H1 (cell line): ENCODE data around the gene IFNA17. TPM values are rescaled to one million over a fixed set of nuclear protein-coding genes. Genes with fewer than 3 reads are reported as not detected.
"Not testable (repeated sequence)": the region's sequence is repeated elsewhere in the genome, so short reads cannot be mapped to it uniquely, and the experiment has no call there.

ENCODE experiments used
- CTCF ChIA-PET: fragments of 300-600 bp; sonication (Branson Sonifier 250); formaldehyde crosslinking; loops from one replicate; lab custom pipeline; 2021; ENCODE audit not compliant: partially characterized antibody; lab: Charles Lee
- POLR2A ChIA-PET: fragments of 300-600 bp; sonication (Branson Sonifier 250); formaldehyde crosslinking; loops from one replicate; lab custom pipeline; 2021; ENCODE audit warnings: inconsistent platforms; ENCODE audit not compliant: partially characterized antibody; lab: Charles Lee
- DNase-seq, 2 experiments: peaks; one replicate each; pipeline versions ENCODE4 v3.0.0 to v3.0.0-alpha.2; 2010 to 2022; ENCODE audit warnings: low spot score in 2 of 2, low read depth in 1 of 2, mixed read lengths in 1 of 2
- FAIRE-seq: peaks from 2 replicates; lab custom pipeline; 2011; peaks lifted over from hg19 to GRCh38; lab: Jason Lieb, UNC
- H2AFZ ChIP-seq: 2 replicates; pipeline ENCODE4 v1.8.1; 2012; ENCODE audit warnings: low read length, inconsistent platforms
- H2AK5ac ChIP-seq: 2 replicates; pipeline ENCODE4 v1.6.1; 2013; ENCODE audit warnings: low read depth, low read length
- H2BK120ac ChIP-seq: replicated peaks from 2 replicates; pipeline ENCODE3; 2013; ENCODE audit warnings: low read depth, low read length, inconsistent platforms
- H2BK12ac ChIP-seq: 2 replicates; pipeline ENCODE4 v1.6.1; 2013; ENCODE audit warnings: low read depth, low read length
- H2BK15ac ChIP-seq: 2 replicates; pipeline ENCODE4 v1.6.1; 2013; ENCODE audit warnings: low read length
- H2BK20ac ChIP-seq: 2 replicates; pipeline ENCODE4 v1.6.1; 2013; ENCODE audit warnings: low read length
- H2BK5ac ChIP-seq: 2 replicates; pipeline ENCODE4 v1.6.1; 2013; ENCODE audit warnings: low read depth, low read length
- H3K14ac ChIP-seq: 2 replicates; pipeline ENCODE4 v1.6.1; 2013; ENCODE audit warnings: inconsistent platforms; ENCODE audit not compliant: insufficient read length
- H3K18ac ChIP-seq: 2 replicates; pipeline ENCODE4 v1.6.1; 2013; ENCODE audit warnings: low read length; ENCODE audit errors: extremely low read depth
- H3K23ac ChIP-seq: 2 replicates; pipeline ENCODE4 v1.6.1; 2013; ENCODE audit warnings: inconsistent platforms; ENCODE audit not compliant: insufficient read length
- H3K23me2 ChIP-seq: 2 replicates; pipeline ENCODE4 v1.6.1; 2013; ENCODE audit warnings: low read depth, low read length
- H3K27ac ChIP-seq: 2 replicates; pipeline ENCODE4 v1.6.1; 2011; ENCODE audit warnings: low read depth, low read length, inconsistent platforms
- H3K27me3 ChIP-seq, 4 experiments: replicated peaks in 1 of 4; 1 replicate in 1 of 4; 2 replicates in 3 of 4; pipeline versions ENCODE4 v1.6.1 to v1.8.1; 2011 to 2013; ENCODE audit warnings: low read length in 3 of 4, mild to moderate bottlenecking in 3 of 4, inconsistent platforms in 2 of 4, mixed read lengths in 2 of 4, moderate library complexity in 1 of 4; ENCODE audit not compliant: control insufficient read depth in 3 of 4, insufficient read depth in 3 of 4; ENCODE audit errors: extremely low read depth in 1 of 4
- H3K36me3 ChIP-seq, 4 experiments: 2 replicates each; pipeline versions ENCODE4 v1.6.1 to v1.8.1; 2011 to 2013; ENCODE audit warnings: mild to moderate bottlenecking in 4 of 4, low read length in 3 of 4, moderate library complexity in 2 of 4, control low read depth in 1 of 4, inconsistent platforms in 1 of 4; ENCODE audit not compliant: insufficient read depth in 4 of 4, control insufficient read depth in 2 of 4
- H3K4ac ChIP-seq: replicated peaks from 2 replicates; pipeline ENCODE3; 2013; ENCODE audit warnings: low read length, low read depth, mixed read lengths, inconsistent platforms; ENCODE audit not compliant: insufficient read length
- H3K4me1 ChIP-seq, 4 experiments: replicated peaks in 1 of 4; 1 replicate in 1 of 4; 2 replicates in 3 of 4; pipeline versions ENCODE4 v1.6.1 to v1.8.1; 2011 to 2013; ENCODE audit warnings: low read length in 3 of 4, inconsistent platforms in 2 of 4, mixed read lengths in 1 of 4; ENCODE audit not compliant: insufficient read depth in 4 of 4, control insufficient read depth in 3 of 4
- H3K4me2 ChIP-seq, 2 experiments: 2 replicates each; pipeline versions ENCODE4 v1.6.1 to v1.8.1; 2011 to 2013; ENCODE audit warnings: low read depth in 2 of 2, low read length in 2 of 2, control low read depth in 1 of 2, inconsistent platforms in 1 of 2, mild to moderate bottlenecking in 1 of 2; ENCODE audit not compliant: insufficient read depth in 1 of 2
- H3K4me3 ChIP-seq, 4 experiments: fragments of 200-600, 300-600 bp in 1 of 4; sonication (generic), shearing (Covaris generic), sonication (Bioruptor Twin) in 1 of 4; 2 replicates each; pipeline versions ENCODE4 v1.5.1 to v1.8.1; 2011 to 2016; ENCODE audit warnings: low read length in 4 of 4, low read depth in 3 of 4, control low read depth in 2 of 4, inconsistent platforms in 2 of 4, mild to moderate bottlenecking in 2 of 4, mixed read lengths in 1 of 4, moderate library complexity in 1 of 4; ENCODE audit not compliant: insufficient read depth in 2 of 4; ENCODE audit errors: extremely low read depth in 1 of 4
- H3K56ac ChIP-seq: replicated peaks from 2 replicates; pipeline ENCODE3; 2013; ENCODE audit warnings: low read depth, mild to moderate bottlenecking, mixed read lengths, low read length, inconsistent platforms; ENCODE audit not compliant: insufficient read length
- H3K79me1 ChIP-seq: 2 replicates; pipeline ENCODE4 v1.6.1; 2013; ENCODE audit warnings: low read depth, low read length, control low read depth
- H3K79me2 ChIP-seq, 2 experiments: 2 replicates each; pipeline versions ENCODE4 v1.6.1 to v1.8.1; 2012 to 2013; ENCODE audit warnings: low read length in 2 of 2, mild to moderate bottlenecking in 2 of 2, inconsistent platforms in 1 of 2; ENCODE audit not compliant: insufficient read depth in 2 of 2, control insufficient read depth in 1 of 2
- H3K9ac ChIP-seq, 4 experiments: replicated peaks in 1 of 4; 1 replicate in 1 of 4; 2 replicates in 3 of 4; pipeline versions ENCODE4 v1.6.1 to v1.8.1; 2011 to 2013; ENCODE audit warnings: low read depth in 3 of 4, low read length in 3 of 4, control low read depth in 2 of 4, mild to moderate bottlenecking in 2 of 4, moderate library complexity in 2 of 4, inconsistent platforms in 1 of 4; ENCODE audit errors: extremely low read depth in 1 of 4
- H3K9me3 ChIP-seq, 2 experiments: 2 replicates each; pipeline versions ENCODE4 v1.6.1 to v1.8.1; 2012 to 2013; ENCODE audit warnings: mild to moderate bottlenecking in 2 of 2, moderate library complexity in 2 of 2, control low read depth in 1 of 2, inconsistent platforms in 1 of 2, low read depth in 1 of 2, low read length in 1 of 2, mixed read lengths in 1 of 2; ENCODE audit not compliant: insufficient read depth in 2 of 2
- H4K20me1 ChIP-seq, 2 experiments: replicated peaks in 1 of 2; 2 replicates each; pipeline versions ENCODE3 to v1.8.1; 2011 to 2013; ENCODE audit warnings: inconsistent platforms in 2 of 2, low read length in 2 of 2, mild to moderate bottlenecking in 1 of 2; ENCODE audit not compliant: insufficient read depth in 2 of 2, control insufficient read depth in 1 of 2
- H4K5ac ChIP-seq: 2 replicates; pipeline ENCODE4 v1.6.1; 2013; ENCODE audit warnings: low read length, low read depth, mixed read lengths, inconsistent platforms; ENCODE audit not compliant: insufficient read length
- H4K8ac ChIP-seq: 2 replicates; pipeline ENCODE4 v1.8.0; 2013; ENCODE audit warnings: mild to moderate bottlenecking, moderate library complexity, low read length, inconsistent platforms; ENCODE audit not compliant: insufficient read depth; ENCODE audit errors: extremely low read depth
- H4K91ac ChIP-seq: replicated peaks from 2 replicates; pipeline ENCODE3; 2013; ENCODE audit warnings: low read length, mixed read lengths, inconsistent platforms; ENCODE audit not compliant: insufficient read length
- CTCF ChIP-seq, 3 experiments: IDR thresholded peaks; 1 replicate in 2 of 3; 2 replicates in 1 of 3; pipeline versions ENCODE4 v1.5.1 to v1.6.1; 2011; ENCODE audit warnings: low read length in 3 of 3, mild to moderate bottlenecking in 3 of 3, inconsistent platforms in 2 of 3, low read depth in 1 of 3, moderate library complexity in 1 of 3; ENCODE audit not compliant: insufficient read depth in 1 of 3; ENCODE audit errors: control extremely low read depth in 1 of 3
- RAD21 ChIP-seq, 2 experiments: IDR thresholded peaks in 1 of 2; conservative IDR thresholded peaks in 1 of 2; 2 replicates each; pipeline ENCODE4 v1.6.1; 2011; ENCODE audit warnings: low read depth in 2 of 2, low read length in 2 of 2, improper control_type of control experiment in 1 of 2, inconsistent platforms in 1 of 2, mild to moderate bottlenecking in 1 of 2, moderate library complexity in 1 of 2
- WGBS, 2 experiments: shearing (Covaris generic) in 1 of 2; methylation state at CpG; one replicate each; pipeline versions ENCODE4 v1.1.6 to v1.1.7; 2013 to 2015; ENCODE audit warnings: low lambda C conversion rate in 2 of 2, mixed read lengths in 2 of 2, inconsistent platforms in 1 of 2, low coverage in 1 of 2, missing lambda C conversion rate in 1 of 2; ENCODE audit not compliant: insufficient replicate concordance in 2 of 2, insufficient coverage in 1 of 2, insufficient read length in 1 of 2; ENCODE audit errors: extremely low coverage in 1 of 2, missing lambda C conversion rate in 1 of 2; 5-methylcytosine and 5-hydroxymethylcytosine counted together
- polyA plus RNA-seq, 7 experiments: library from polyadenylated mRNA; depleted of rRNA in 3 of 7; stranded (reverse) in 5 of 7; unstranded in 2 of 7; fragments of >200 nt in 5 of 7; fragments of 200-250 nt in 2 of 7; gene quantifications; 1 replicate in 5 of 7; 2 replicates in 1 of 7; 4 replicates in 1 of 7; pipeline versions ENCODE4 v1.2.1 to v1.2.3, GENCODE V29; 2011 to 2013; ENCODE audit warnings: missing spikeins in 2 of 7, mixed read lengths in 2 of 7
- total RNA-seq: library from RNA; stranded (reverse); fragmentation: NEBNext Ultra II Directional; extraction: Animal tissue kit (Norgen Biotek cat#: 25700); gene quantifications from 2 replicates; pipeline ENCODE4 v1.2.1, GENCODE V29; 2021

The IFNA17 gene
- total and polyA plus RNA-seq, 2 of the 8 experiments (the other 6 are each of a cell fraction or from before 2014, with no cell fraction given): not detected

DNA sequence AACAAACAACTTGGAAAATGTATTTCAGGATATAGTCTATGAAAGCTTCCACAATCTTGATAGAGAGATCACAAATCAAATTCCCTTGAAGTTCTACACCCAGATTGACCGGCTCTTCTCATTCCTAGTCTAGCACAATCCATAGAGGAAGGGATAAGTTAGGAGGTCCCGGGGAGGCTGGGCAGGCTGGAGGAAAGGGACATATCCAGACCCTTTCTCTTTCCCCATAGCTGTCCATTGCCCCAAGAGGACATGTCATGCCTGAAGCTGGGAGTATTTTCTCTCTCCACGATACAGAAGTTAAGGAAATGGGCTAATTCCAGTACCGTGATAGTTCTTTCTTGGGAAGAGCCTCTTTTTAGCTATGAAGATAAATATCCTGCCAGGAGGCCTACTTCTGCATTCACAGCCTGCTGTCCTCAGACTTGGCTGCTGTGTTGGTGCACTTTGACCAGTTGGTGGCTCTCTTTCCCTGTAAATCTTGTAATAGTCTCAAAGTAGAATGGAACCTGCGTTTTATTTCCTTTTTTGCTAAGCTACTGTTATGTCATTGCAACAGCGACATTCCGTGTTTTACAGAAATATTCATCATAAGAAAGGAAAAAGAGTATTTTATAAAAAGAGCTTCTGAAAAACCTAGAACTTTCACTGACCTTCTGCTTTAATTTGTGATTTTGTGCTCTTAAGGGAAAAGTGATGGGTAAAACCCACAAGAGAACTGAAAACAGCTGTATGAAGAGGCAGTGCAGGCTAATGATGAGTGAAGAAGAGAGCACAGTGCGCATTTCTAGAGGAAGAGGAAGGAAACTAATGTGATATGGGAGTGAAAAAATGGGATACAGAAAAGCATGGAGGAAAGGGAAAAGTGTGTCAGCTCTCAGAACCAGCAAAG is 7.7 kb upstream of the IFNA17 start:
- H3K23ac ChIP-seq, H3K79me1 ChIP-seq, H3K4me3 ChIP-seq, H4K5ac ChIP-seq, H4K8ac ChIP-seq, H3K79me2 ChIP-seq, H3K18ac ChIP-seq, DNase-seq, H3K27me3 ChIP-seq, POLR2A ChIA-PET, H3K23me2 ChIP-seq, H3K27ac ChIP-seq, H2BK120ac ChIP-seq, H3K4me1 ChIP-seq, H3K14ac ChIP-seq, H3K9ac ChIP-seq, H3K56ac ChIP-seq, H2AK5ac ChIP-seq, H4K20me1 ChIP-seq, H3K4ac ChIP-seq, H2AFZ ChIP-seq, H2BK20ac ChIP-seq, H2BK12ac ChIP-seq, H2BK5ac ChIP-seq, H4K91ac ChIP-seq, H2BK15ac ChIP-seq, H3K4me2 ChIP-seq, H3K36me3 ChIP-seq, H3K9me3 ChIP-seq: not testable (repeated sequence)
- 51% methylated on average over 8 of the region's 8 CpGs; no CpG with 5 or more reads in 1 of the 2 experiments for WGBS, 2 experiments
- peak; percentile 90 for FAIRE-seq
- CTCF ChIA-PET: interaction anchor here (0.5 to 3.0 kb wide), 36 partner anchors 14 to 576 kb away, joined by 3 to 31 read pairs (median 4); no protein-coding TSS in a partner anchor
- TF ChIP-seq CTCF (IDR thresholded peaks at IDR 0.05; ENCODE audit: control extremely low read depth in 1 of 3, insufficient read depth in 1 of 3, low read depth in 1 of 3, low read length in 3 of 3) (peak; percentile 61 to 75 (median 74)), RAD21 (IDR thresholded peaks at IDR 0.05 in 1 of 2, conservative IDR thresholded peaks at IDR 0.05 in 1 of 2; ENCODE audit: low read depth in 2 of 2, low read length in 2 of 2) (peak; percentile 79 to 82)
